ENCODE data around the gene ADCY1.

Gene ADCY1

GRCh38 chr7:45638916-45639315 lies 64.7 kb downstream of the ADCY1 start:
- Histone ChIP-seq H3K9me2 (replicated peaks; ENCODE audit: insufficient read depth, low read length) (no peaks in the 10 kb centered on the region), H3K4me3 (ENCODE audit: insufficient read depth, low read length, poor library complexity, severe bottlenecking) (no peak overlapping the region), H4K20me1 (ENCODE audit: low read depth, low read length) (no peaks in the 10 kb centered on the region), H3K79me2 (ENCODE audit: insufficient read depth, low read length) (no peaks in the 10 kb centered on the region), H2AFZ (ENCODE audit: low read depth, low read length, severe bottlenecking) (no peak overlapping the region), H3K36me3 (ENCODE audit: low read length) (no peaks in the 10 kb centered on the region), H3K27me3 (ENCODE audit: low read length) (no peaks in the 10 kb centered on the region; the same call in 1 of the 2 replicates), H3K9me3 (ENCODE audit: insufficient read depth, low read length) (no peaks in the 10 kb centered on the region), H3F3A (ENCODE audit: insufficient read depth) (no peaks in the 10 kb centered on the region), H3K4me2 (ENCODE audit: low read depth, low read length, poor library complexity, severe bottlenecking) (no peak overlapping the region), H3K27ac (ENCODE audit: low read depth, low read length) (no peak overlapping the region), H3K9ac (ENCODE audit: low read length) (no peak overlapping the region)
- no peak for TF ChIP-seq CTCF (IDR thresholded peaks at IDR 0.05; ENCODE audit: insufficient read depth, low read length, poor library complexity, severe bottlenecking)
- TF ChIP-seq EZH2phosphoT487 (conservative IDR thresholded peaks at IDR 0.05; ENCODE audit: low read length) = no peak

GRCh38 chr7:45642044-45642443 lies 67.9 kb downstream of the ADCY1 start:
- Histone ChIP-seq H3K9me3 (ENCODE audit: insufficient read depth, low read length) (no peaks in the 10 kb centered on the region), H3F3A (ENCODE audit: insufficient read depth) (no peaks in the 10 kb centered on the region), H2AFZ (ENCODE audit: low read depth, low read length, severe bottlenecking) (no peak overlapping the region), H3K79me2 (ENCODE audit: insufficient read depth, low read length) (no peaks in the 10 kb centered on the region), H4K20me1 (ENCODE audit: low read depth, low read length) (no peaks in the 10 kb centered on the region), H3K4me2 (ENCODE audit: low read depth, low read length, poor library complexity, severe bottlenecking) (no peak overlapping the region), H3K9me2 (replicated peaks; ENCODE audit: insufficient read depth, low read length) (no peaks in the 10 kb centered on the region), H3K27me3 (ENCODE audit: low read length) (no peaks in the 10 kb centered on the region), H3K27ac (ENCODE audit: low read depth, low read length) (no peak overlapping the region), H3K9ac (ENCODE audit: low read length) (no peak overlapping the region), H3K36me3 (ENCODE audit: low read length) (no peaks in the 10 kb centered on the region), H3K4me3 (ENCODE audit: insufficient read depth, low read length, poor library complexity, severe bottlenecking) (no peak overlapping the region)
- no peak for TF ChIP-seq CTCF (IDR thresholded peaks at IDR 0.05; ENCODE audit: insufficient read depth, low read length, poor library complexity, severe bottlenecking)
- no peak for TF ChIP-seq EZH2phosphoT487 (conservative IDR thresholded peaks at IDR 0.05; ENCODE audit: low read length)

- TF ChIP-seq EZH2phosphoT487 (conservative IDR thresholded peaks at IDR 0.05; ENCODE audit: low read length) = no peak
- TF ChIP-seq CTCF (IDR thresholded peaks at IDR 0.05; ENCODE audit: insufficient read depth, low read length, poor library complexity, severe bottlenecking) = no peak
- H3K4me2 ChIP-seq (ENCODE audit: low read depth, low read length, poor library complexity, severe bottlenecking) = no peak overlapping the region
- no peaks in the 10 kb centered on the region for H3K27me3 ChIP-seq (ENCODE audit: low read length)
- no peak overlapping the region for H3K4me3 ChIP-seq (ENCODE audit: insufficient read depth, low read length, poor library complexity, severe bottlenecking)
- no peaks in the 10 kb centered on the region for H3K9me2 ChIP-seq (replicated peaks; ENCODE audit: insufficient read depth, low read length)
- no peaks in the 10 kb centered on the region for H4K20me1 ChIP-seq (ENCODE audit: low read depth, low read length)
- no peaks in the 10 kb centered on the region for H3K9me3 ChIP-seq (ENCODE audit: insufficient read depth, low read length)
- no peak overlapping the region for H3K27ac ChIP-seq (ENCODE audit: low read depth, low read length)
- H3F3A ChIP-seq (ENCODE audit: insufficient read depth) = no peaks in the 10 kb centered on the region
- no peak overlapping the region for H3K9ac ChIP-seq (ENCODE audit: low read length)
- H3K36me3 ChIP-seq (ENCODE audit: low read length) = no peaks in the 10 kb centered on the region
- no peaks in the 10 kb centered on the region for H3K79me2 ChIP-seq (ENCODE audit: insufficient read depth, low read length)
- no peak overlapping the region for H2AFZ ChIP-seq (ENCODE audit: low read depth, low read length, severe bottlenecking)
Observed at GRCh38 chr7:45643630-45644029, 69.5 kb downstream of the ADCY1 start.

Measured in SU-DHL-6 (cell line).